Measurements from ENCODE around the gene OR52E6.

The OR52E6 gene

DNA sequence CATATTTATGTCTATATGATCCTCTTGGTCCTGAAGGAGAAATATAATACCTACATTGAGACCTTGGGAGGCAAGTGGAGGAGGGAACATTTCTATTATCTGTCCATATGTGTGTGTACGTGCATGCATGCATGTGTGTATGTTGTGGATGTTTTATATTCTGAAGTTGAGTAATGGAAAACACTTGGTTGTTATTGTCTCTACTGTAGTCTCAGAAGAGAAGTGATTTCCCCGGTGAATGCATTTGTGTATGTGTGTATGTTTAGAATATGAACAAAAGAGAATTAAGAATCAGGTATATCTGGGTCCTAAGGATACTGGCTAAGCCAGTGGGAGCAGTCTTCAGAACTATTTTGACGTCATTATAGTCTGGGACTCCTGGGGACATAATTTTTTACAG, 50.5 kb downstream of the OR52E6 start, which contains the start of gene OR52N1:
Gene OR52N1 (minus strand): TSS at position 101 of the 400 bp plus-strand sequence. CDS start 2,449 bp downstream, outside the sequence.
- no peak for DNase-seq
